VCaP (cell line): Measurements from ENCODE around the gene WDR76.
"Not testable (repeated sequence)": the region's sequence is repeated elsewhere in the genome, so short reads cannot be mapped to it uniquely, and the experiment has no call there.

Source experiments
- H3K27ac ChIP-seq: fragments of 450-650 bp; 2 replicates; pipeline ENCODE4 v1.5.1; 2017
- CTCF ChIP-seq: fragments of 450-650 bp; conservative IDR thresholded peaks from 2 replicates; pipeline ENCODE4 v1.5.1; 2017; ENCODE audit warnings: mild to moderate bottlenecking, moderate library complexity

Gene WDR76

GRCh38 chr15:43826029-43826507 lies 734 bp upstream of the WDR76 start:
- no peak for TF ChIP-seq CTCF
- peak overlapping the region; percentile 72 for H3K27ac ChIP-seq

GRCh38 chr15:43828061-43828657 lies 1.4 kb downstream of the WDR76 start:
- H3K27ac ChIP-seq: peak overlapping the region; percentile 72

GRCh38 chr15:43829951-43830540 lies 3.2 kb downstream of the WDR76 start:
- H3K27ac ChIP-seq: not testable (repeated sequence)

More at GRCh38 chr15:43828061-43828657, 1.4 kb downstream of the WDR76 start:
- TF ChIP-seq CTCF: no peak

GRCh38 chr15:43830691-43831275 lies 4.0 kb downstream of the WDR76 start:
- not testable (repeated sequence) for H3K27ac ChIP-seq

- not testable (repeated sequence) for H3K27ac ChIP-seq
These were observed 4.8 kb downstream of the WDR76 start for GRCh38 chr15:43831519-43832052.

GRCh38 chr15:43832485-43832884 lies 5.7 kb downstream of the WDR76 start:
- H3K27ac ChIP-seq: not testable (repeated sequence)

GRCh38 chr15:43845421-43845820 lies 18.6 kb downstream of the WDR76 start:
- H3K27ac ChIP-seq: no peak overlapping the region
- no peak for TF ChIP-seq CTCF

GRCh38 chr15:43851251-43851650 lies 24.4 kb downstream of the WDR76 start:
- TF ChIP-seq CTCF: no peak
- H3K27ac ChIP-seq: no peak overlapping the region

GRCh38 chr15:43852607-43853006 lies 25.8 kb downstream of the WDR76 start:
- no peak overlapping the region for H3K27ac ChIP-seq
- no peak for TF ChIP-seq CTCF
